ENCODE results near the gene RHOD.

DNA sequence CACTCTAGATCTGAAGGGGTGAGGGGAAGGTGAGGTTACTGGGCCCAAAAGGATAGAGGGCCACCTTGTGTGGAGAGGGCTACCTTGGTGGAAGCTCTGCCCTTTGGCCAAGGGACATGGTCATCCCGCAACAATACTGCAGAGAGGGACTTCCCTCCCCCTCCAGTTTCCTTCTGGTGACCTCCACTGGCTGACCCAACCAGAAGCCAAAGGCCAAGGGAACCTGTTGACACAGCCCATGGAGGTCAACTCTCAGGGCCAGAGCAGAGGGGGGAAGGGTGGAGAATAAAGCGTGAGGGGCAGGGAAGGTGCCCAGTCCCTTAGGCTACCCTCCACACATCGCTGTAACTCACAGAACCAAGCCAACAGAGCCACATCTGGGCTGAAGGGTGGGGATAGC is 15.0 kb upstream of the RHOD start:
- TF ChIP-seq JUND (IDR thresholded peaks at IDR 0.05): no peak
- TF ChIP-seq, protein P1, sequence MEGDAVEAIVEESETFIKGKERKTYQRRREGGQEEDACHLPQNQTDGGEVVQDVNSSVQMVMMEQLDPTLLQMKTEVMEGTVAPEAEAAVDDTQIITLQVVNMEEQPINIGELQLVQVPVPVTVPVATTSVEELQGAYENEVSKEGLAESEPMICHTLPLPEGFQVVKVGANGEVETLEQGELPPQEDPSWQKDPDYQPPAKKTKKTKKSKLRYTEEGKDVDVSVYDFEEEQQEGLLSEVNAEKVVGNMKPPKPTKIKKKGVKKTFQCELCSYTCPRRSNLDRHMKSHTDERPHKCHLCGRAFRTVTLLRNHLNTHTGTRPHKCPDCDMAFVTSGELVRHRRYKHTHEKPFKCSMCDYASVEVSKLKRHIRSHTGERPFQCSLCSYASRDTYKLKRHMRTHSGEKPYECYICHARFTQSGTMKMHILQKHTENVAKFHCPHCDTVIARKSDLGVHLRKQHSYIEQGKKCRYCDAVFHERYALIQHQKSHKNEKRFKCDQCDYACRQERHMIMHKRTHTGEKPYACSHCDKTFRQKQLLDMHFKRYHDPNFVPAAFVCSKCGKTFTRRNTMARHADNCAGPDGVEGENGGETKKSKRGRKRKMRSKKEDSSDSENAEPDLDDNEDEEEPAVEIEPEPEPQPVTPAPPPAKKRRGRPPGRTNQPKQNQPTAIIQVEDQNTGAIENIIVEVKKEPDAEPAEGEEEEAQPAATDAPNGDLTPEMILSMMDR (IDR thresholded peaks at IDR 0.05): no peak
- no peak for TF ChIP-seq NRF1 (IDR thresholded peaks at IDR 0.05; ENCODE audit: low read depth, low read length)
- TF ChIP-seq POLR2AphosphoS5 (IDR thresholded peaks at IDR 0.05; ENCODE audit: low read depth, low read length): no peak

All from SK-N-SH (cell line).